Spleen (tissue), 11 donors: Measurements from ENCODE around the gene PRSS22. TPM values are rescaled to one million over a fixed set of nuclear protein-coding genes. Genes with fewer than 3 reads are reported as not detected.
A peak's percentile ranks its signal among the peaks of the same experiment; 100 is the strongest.

Experiments
- DNase-seq: peaks from one replicate; pipeline ENCODE4 v3.0.0-alpha.2; 2020
- H3K27ac ChIP-seq, 8 donors: fragments of 200-600 bp; sonication (generic) in 7 of 8; 1 replicate in 4 of 8; 2 replicates in 4 of 8; pipeline versions ENCODE4 v1.5.0 to v1.8.0; 2016 to 2021; ENCODE audit warnings: inconsistent platforms in 4 of 8, mild to moderate bottlenecking in 4 of 8, moderate library complexity in 1 of 8
- H3K27me3 ChIP-seq, 7 donors: fragments of 200-600 bp; sonication (generic) in 6 of 7; replicated peaks in 1 of 7; 1 replicate in 4 of 7; 2 replicates in 3 of 7; pipeline versions ENCODE4 v1.5.0 to v1.8.0; 2016 to 2021; ENCODE audit warnings: inconsistent platforms in 3 of 7, mild to moderate bottlenecking in 1 of 7
- H3K36me3 ChIP-seq, 6 donors: fragments of 200-600 bp; sonication (generic) in 5 of 6; 1 replicate in 4 of 6; 2 replicates in 2 of 6; pipeline versions ENCODE4 v1.5.0 to v1.8.0; 2016 to 2021; ENCODE audit warnings: inconsistent platforms in 2 of 6
- H3K4me1 ChIP-seq, 6 donors: fragments of 200-600 bp; sonication (generic) in 5 of 6; 1 replicate in 3 of 6; 2 replicates in 3 of 6; pipeline versions ENCODE4 v1.5.0 to v1.8.0; 2016 to 2021; ENCODE audit warnings: inconsistent platforms in 3 of 6
- H3K4me3 ChIP-seq, 8 donors: fragments of 200-600 bp; sonication (generic) in 7 of 8; 1 replicate in 4 of 8; 2 replicates in 4 of 8; pipeline versions ENCODE4 v1.5.0 to v1.8.0; 2016 to 2021; ENCODE audit warnings: inconsistent platforms in 4 of 8, mild to moderate bottlenecking in 4 of 8, moderate library complexity in 2 of 8
- H3K9me3 ChIP-seq, 8 donors: fragments of 200-600 bp; sonication (generic) in 7 of 8; 1 replicate in 4 of 8; 2 replicates in 4 of 8; pipeline versions ENCODE4 v1.5.0 to v1.8.0; 2016 to 2021; ENCODE audit warnings: inconsistent platforms in 4 of 8
- POLR2A ChIP-seq, 3 donors: fragments of 450-650 bp; IDR thresholded peaks; one replicate each; pipeline ENCODE4 v1.5.1; 2017; ENCODE audit warnings: antibody characterized with exemption in 3 of 3, mild to moderate bottlenecking in 1 of 3
- POLR2AphosphoS5 ChIP-seq, 3 donors: sonication (generic); formaldehyde crosslinking; IDR thresholded peaks; one replicate each; pipeline ENCODE4 v1.5.1; 2017; ENCODE audit warnings: antibody characterized with exemption in 3 of 3
- WGBS, 5 donors: extraction: QIAGEN DNeasy Blood & Tissue Kit in 3 of 5; methylation state at CpG; one replicate each; pipeline versions ENCODE4 v1.1.5 to v1.1.7; 2013 to 2018; 5-methylcytosine and 5-hydroxymethylcytosine counted together
- intact Hi-C: fragments of 100-400 bp; cut with DNase I; formaldehyde crosslinking; loops from one replicate; pipeline ENCODE4 v1.15.0; 2023; ENCODE audit warnings: low total_unique reads
- polyA plus RNA-seq, 3 donors: library from polyadenylated mRNA; stranded (reverse); fragments of 200-250 nt; gene quantifications; one replicate each; pipeline ENCODE4 v1.2.1, GENCODE V29; 2013
- total RNA-seq, 7 donors: library from RNA; depleted of rRNA in 3 of 7; stranded (reverse); fragments of >200 nt in 3 of 7; fragmentation: NEBNext Ultra II Directional in 4 of 7; extraction: Animal tissue kit (Norgen Biotek cat#: 25700) in 4 of 7; gene quantifications; one replicate each; pipeline versions ENCODE4 v1.1.0 to v1.2.1, GENCODE V29; 2016 to 2021
- TF ChIP-seq, protein P1 (sequence below), 11 experiments: fragments of 200-600 bp in 7 of 11; fragments of 450-650 bp in 4 of 11; sonication (generic) in 4 of 11; IDR thresholded peaks in 8 of 11; conservative IDR thresholded peaks in 3 of 11; 1 replicate in 7 of 11; 2 replicates in 4 of 11; pipeline versions ENCODE4 v1.4.0 to v1.8.0; 2016 to 2021; ENCODE audit warnings: antibody characterized with exemption in 11 of 11, inconsistent platforms in 4 of 11, mild to moderate bottlenecking in 1 of 11
- donor health status: healthy with polysubstance abuse.
- donor health status: DM: no; HTN: no; CAD: no; lungs with moderate emphysema.
- donor health status: DM: no; HTN: no; CAD: no.
- donor health status: Bipolar disorder and iron deficiency.
- donor health status: healthy.
- donor health status: DM: no; HTN: no; CAD: no.
- donor health status: DM: yes; HTN: yes; CAD: no.

Gene PRSS22
- total and polyA plus RNA-seq, 10 donors, result 0.19 to 0.60 (median 0.33) TPM; not detected in 7

DNA sequence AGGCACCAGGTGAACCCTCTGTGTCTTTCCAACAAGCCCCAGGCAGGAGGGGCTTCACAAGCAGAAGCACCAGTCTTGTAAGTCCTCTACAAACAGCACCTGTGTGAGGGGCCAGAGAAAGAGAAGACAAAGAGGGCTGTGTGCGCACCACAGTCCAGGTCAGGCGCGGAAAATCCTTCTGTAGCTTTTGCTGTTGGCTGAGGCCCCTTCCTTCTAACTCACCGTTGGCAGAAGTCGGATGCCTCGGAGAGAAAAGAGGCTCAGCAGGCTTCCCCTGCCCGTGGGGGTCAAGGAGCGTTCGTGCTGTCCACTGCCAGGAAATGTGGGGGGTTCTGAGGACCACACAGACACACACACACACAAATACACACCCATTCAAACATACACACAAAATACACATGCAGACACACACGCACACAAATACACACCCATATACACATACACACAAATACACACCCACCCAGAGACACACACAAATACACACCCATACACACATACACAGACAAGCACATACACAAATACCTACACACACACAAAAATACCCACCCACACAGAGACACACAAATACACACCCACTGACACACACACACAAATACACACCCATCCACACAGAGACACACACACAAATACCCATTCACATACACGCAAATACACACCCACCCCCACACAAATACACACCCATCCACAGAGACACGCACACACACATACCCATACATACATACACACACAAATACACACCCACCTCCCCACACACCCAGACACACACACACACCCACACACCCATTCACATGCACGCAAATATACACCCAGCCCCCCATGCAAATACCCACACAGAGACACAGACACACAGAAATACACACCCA is 21.1 kb downstream of the PRSS22 start:
- H3K4me3 ChIP-seq, result no peak overlapping the region
- intact Hi-C loops, result no loop called here
- 61 to 83% (median 77%) methylated on average over 13 of the region's 13 CpGs for WGBS, 5 donors
- DNase-seq, result no peak
- H3K27ac ChIP-seq, result no peak overlapping the region
- TF ChIP-seq, protein P1, sequence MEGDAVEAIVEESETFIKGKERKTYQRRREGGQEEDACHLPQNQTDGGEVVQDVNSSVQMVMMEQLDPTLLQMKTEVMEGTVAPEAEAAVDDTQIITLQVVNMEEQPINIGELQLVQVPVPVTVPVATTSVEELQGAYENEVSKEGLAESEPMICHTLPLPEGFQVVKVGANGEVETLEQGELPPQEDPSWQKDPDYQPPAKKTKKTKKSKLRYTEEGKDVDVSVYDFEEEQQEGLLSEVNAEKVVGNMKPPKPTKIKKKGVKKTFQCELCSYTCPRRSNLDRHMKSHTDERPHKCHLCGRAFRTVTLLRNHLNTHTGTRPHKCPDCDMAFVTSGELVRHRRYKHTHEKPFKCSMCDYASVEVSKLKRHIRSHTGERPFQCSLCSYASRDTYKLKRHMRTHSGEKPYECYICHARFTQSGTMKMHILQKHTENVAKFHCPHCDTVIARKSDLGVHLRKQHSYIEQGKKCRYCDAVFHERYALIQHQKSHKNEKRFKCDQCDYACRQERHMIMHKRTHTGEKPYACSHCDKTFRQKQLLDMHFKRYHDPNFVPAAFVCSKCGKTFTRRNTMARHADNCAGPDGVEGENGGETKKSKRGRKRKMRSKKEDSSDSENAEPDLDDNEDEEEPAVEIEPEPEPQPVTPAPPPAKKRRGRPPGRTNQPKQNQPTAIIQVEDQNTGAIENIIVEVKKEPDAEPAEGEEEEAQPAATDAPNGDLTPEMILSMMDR (IDR thresholded peaks at IDR 0.05 in 8 of 11, conservative IDR thresholded peaks at IDR 0.05 in 3 of 11), result no peak
- TF ChIP-seq POLR2A (IDR thresholded peaks at IDR 0.05) (no peak), POLR2AphosphoS5 (IDR thresholded peaks at IDR 0.05) (no peak)
- H3K9me3 ChIP-seq, result no peaks in the 10 kb centered on the region
- H3K4me1 ChIP-seq, result peaks cover 7 to 28% (median 24%) of the 10 kb centered on the region in 6 donors
- peaks cover 0 to 47% (median 0%) of the 10 kb centered on the region in 7 donors for H3K27me3 ChIP-seq
- H3K36me3 ChIP-seq, result no peaks in the 10 kb centered on the region

DNA sequence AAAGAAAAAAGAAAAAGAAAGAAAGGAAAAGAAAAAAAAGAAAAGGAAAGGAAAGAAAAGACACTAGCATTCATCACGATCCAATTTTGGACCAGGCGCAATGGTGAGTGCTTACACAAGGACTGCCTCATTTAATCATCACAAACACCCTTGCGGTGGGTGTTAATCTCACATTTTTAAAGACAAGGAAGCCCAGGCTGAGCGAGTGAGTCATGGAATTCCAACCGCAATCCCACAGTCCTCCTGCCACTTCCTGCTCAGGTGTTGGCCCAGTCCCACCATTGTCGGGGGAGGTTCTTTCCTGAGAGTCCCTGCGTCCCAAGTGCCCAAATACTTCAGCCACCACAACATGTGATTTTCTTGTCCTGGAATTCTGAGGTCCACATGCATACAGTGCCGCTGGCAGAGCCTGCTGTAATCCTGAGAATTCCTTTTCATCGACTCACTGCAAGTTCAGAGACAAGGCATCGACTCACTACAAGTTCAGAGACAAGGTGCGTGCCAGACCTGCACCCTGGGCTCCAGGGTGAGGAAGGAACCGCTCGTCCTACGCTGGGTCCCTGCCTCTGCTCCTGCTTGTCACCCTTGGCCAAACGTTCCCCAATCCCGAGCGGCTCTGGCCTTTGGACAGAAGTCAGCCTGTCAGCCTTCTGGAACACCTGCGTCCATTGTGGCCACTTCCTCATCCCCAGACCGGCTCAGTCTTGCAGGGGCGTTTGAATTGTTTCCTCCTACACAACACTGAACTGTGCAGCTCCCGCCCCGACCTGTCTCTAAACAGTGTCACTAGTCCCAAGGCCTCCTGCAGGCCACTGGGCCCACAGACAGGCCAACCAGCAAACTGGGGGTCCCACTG is 22.1 kb downstream of the PRSS22 start:
- no peak for TF ChIP-seq POLR2A (IDR thresholded peaks at IDR 0.05)
- TF ChIP-seq, protein P1 (IDR thresholded peaks at IDR 0.05 in 8 of 11, conservative IDR thresholded peaks at IDR 0.05 in 3 of 11), result no peak
- intact Hi-C loops, result no loop called here
- Histone ChIP-seq H3K27ac (no peak overlapping the region), H3K36me3 (no peaks in the 10 kb centered on the region), H3K9me3 (no peaks in the 10 kb centered on the region), H3K4me1 (peaks cover 0 to 18% (median 14%) of the 10 kb centered on the region in 6 donors), H3K4me3 (no peak overlapping the region), H3K27me3 (peaks cover 0 to 58% (median 0%) of the 10 kb centered on the region in 7 donors)
- DNase-seq, result peak; percentile 40
- WGBS, 5 donors, result 51 to 62% (median 52%) methylated on average over 22 of the region's 22 CpGs

DNA sequence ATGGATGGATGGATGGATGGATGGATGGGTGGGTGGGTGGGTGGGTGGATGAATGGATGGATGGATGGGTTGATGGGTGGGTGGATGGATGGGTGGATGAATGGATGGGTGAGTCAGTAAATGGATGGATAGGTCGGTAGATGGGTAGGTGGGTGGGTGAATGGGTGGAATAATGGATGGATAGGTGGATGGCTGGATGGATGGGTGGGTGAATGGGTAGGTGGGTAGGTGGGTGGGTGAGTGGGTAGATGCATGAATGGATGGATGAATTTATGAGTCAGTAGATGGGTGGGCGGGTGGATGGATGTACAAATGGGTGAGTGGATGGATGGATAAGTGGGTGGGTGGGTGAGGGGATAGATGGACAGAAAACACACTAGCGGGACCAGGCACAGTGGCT is 23.0 kb downstream of the PRSS22 start:
- H3K4me1 ChIP-seq, result peaks cover 0 to 18% (median 11%) of the 10 kb centered on the region in 6 donors
- 81 to 95% (median 87%) methylated on average over 3 of the region's 3 CpGs for WGBS, 5 donors
- TF ChIP-seq, protein P1 (IDR thresholded peaks at IDR 0.05 in 8 of 11, conservative IDR thresholded peaks at IDR 0.05 in 3 of 11), result no peak
- TF ChIP-seq POLR2A (IDR thresholded peaks at IDR 0.05) (no peak), POLR2AphosphoS5 (IDR thresholded peaks at IDR 0.05) (no peak)
- H3K36me3 ChIP-seq, result no peaks in the 10 kb centered on the region
- no peak for DNase-seq
- H3K4me3 ChIP-seq, result no peak overlapping the region
- H3K9me3 ChIP-seq, result no peaks in the 10 kb centered on the region
- intact Hi-C loops, result no loop called here
- peaks cover 0 to 67% (median 0%) of the 10 kb centered on the region in 7 donors for H3K27me3 ChIP-seq
- H3K27ac ChIP-seq, result no peak overlapping the region
